Mesothelial cell of epicardium (in vitro differentiated cells): ENCODE data around the gene WFDC10B. TPM values are rescaled to one million over a fixed set of nuclear protein-coding genes. Genes with fewer than 3 reads are reported as not detected.
"Not testable (repeated sequence)": the region's sequence is repeated elsewhere in the genome, so short reads cannot be mapped to it uniquely, and the experiment has no call there.

Source experiments
- DNase-seq, 2 experiments: peaks; one replicate each; pipeline ENCODE4 v3.0.0; 2021; ENCODE audit warnings: low spot score in 2 of 2; ENCODE audit not compliant: unreplicated experiment in 2 of 2
- H3K27ac Mint-ChIP-seq: 2 replicates; pipeline ENCODE4 v1.8.0; 2021; ENCODE audit warnings: mixed read lengths
- H3K27me3 Mint-ChIP-seq: 2 replicates; pipeline ENCODE4 v1.8.0; 2021; ENCODE audit warnings: low read depth, mixed read lengths
- H3K36me3 Mint-ChIP-seq: 2 replicates; pipeline ENCODE4 v1.8.0; 2021; ENCODE audit warnings: mixed read lengths
- H3K4me1 Mint-ChIP-seq: 2 replicates; pipeline ENCODE4 v1.8.0; 2021; ENCODE audit warnings: mixed read lengths
- H3K4me3 Mint-ChIP-seq: 2 replicates; pipeline ENCODE4 v1.8.0; 2021; ENCODE audit warnings: mild to moderate bottlenecking, moderate library complexity, mixed read lengths
- H3K9me3 Mint-ChIP-seq: 2 replicates; pipeline ENCODE4 v1.8.0; 2021; ENCODE audit warnings: mixed read lengths
- CTCF ChIP-seq: fragments of 200-600 bp; sonication (generic); IDR thresholded peaks from one replicate; pipeline ENCODE4 v1.5.0; 2021; ENCODE audit warnings: antibody characterized with exemption; ENCODE audit not compliant: unreplicated experiment
- microRNA-seq: library from miRNA; unstranded; fragments of <30 nt; microRNA quantifications from one replicate; pipeline ENCODE4 v1.2.0, GENCODE V29; 2021; ENCODE audit warnings: inconsistent platforms, mixed read lengths
- total RNA-seq: library from RNA; stranded (reverse); gene quantifications from 3 replicates; pipeline ENCODE4 v1.2.1, GENCODE V29; 2021

The WFDC10B gene
- total RNA-seq, 1 donor from 2014 or later = not detected

- no peak for TF ChIP-seq CTCF
- H3K27me3 Mint-ChIP-seq = no peaks in the 10 kb centered on the region
- H3K36me3 Mint-ChIP-seq = no peaks in the 10 kb centered on the region
- H3K4me3 Mint-ChIP-seq = no peak overlapping the region
- H3K27ac Mint-ChIP-seq = no peak overlapping the region
- peaks cover 3% of the 10 kb centered on the region for H3K9me3 Mint-ChIP-seq
- no peaks in the 10 kb centered on the region for H3K4me1 Mint-ChIP-seq
- no peak for DNase-seq
Measured at GRCh38 chr20:45646875-45647274, 57.9 kb downstream of the WFDC10B start.

- not testable (repeated sequence) for H3K27ac Mint-ChIP-seq, DNase-seq, H3K9me3 Mint-ChIP-seq, H3K4me1 Mint-ChIP-seq, H3K4me3 Mint-ChIP-seq, H3K36me3 Mint-ChIP-seq, H3K27me3 Mint-ChIP-seq
Measured at GRCh38 chr20:45645869-45646268, 59.0 kb downstream of the WFDC10B start.

- H3K4me1 Mint-ChIP-seq, H3K9me3 Mint-ChIP-seq, H3K4me3 Mint-ChIP-seq, H3K36me3 Mint-ChIP-seq, H3K27me3 Mint-ChIP-seq, H3K27ac Mint-ChIP-seq, DNase-seq: not testable (repeated sequence)
Measured at GRCh38 chr20:45641076-45641475, 63.7 kb downstream of the WFDC10B start.

- no peak overlapping the region for H3K27ac Mint-ChIP-seq
- peaks cover 6% of the 10 kb centered on the region for H3K9me3 Mint-ChIP-seq
- TF ChIP-seq CTCF = no peak
- no peak for DNase-seq
- H3K36me3 Mint-ChIP-seq = no peaks in the 10 kb centered on the region
- peaks cover 9% of the 10 kb centered on the region for H3K27me3 Mint-ChIP-seq
- H3K4me3 Mint-ChIP-seq = no peak overlapping the region
- no peaks in the 10 kb centered on the region for H3K4me1 Mint-ChIP-seq
Measured at GRCh38 chr20:45639687-45640086, 65.1 kb downstream of the WFDC10B start.

GRCh38 chr20:45636513-45636912 is 68.3 kb downstream of the WFDC10B start:
- H3K4me3 Mint-ChIP-seq = no peak overlapping the region
- H3K27me3 Mint-ChIP-seq = peaks cover 20% of the 10 kb centered on the region
- no peak overlapping the region for H3K27ac Mint-ChIP-seq
- DNase-seq = no peak
- H3K9me3 Mint-ChIP-seq = peaks cover 6% of the 10 kb centered on the region
- H3K4me1 Mint-ChIP-seq = no peaks in the 10 kb centered on the region
- TF ChIP-seq CTCF = no peak
- no peaks in the 10 kb centered on the region for H3K36me3 Mint-ChIP-seq

Small RNA genes within 50 kb of the gene (microRNA-seq; reads per million reads assigned to microRNA genes)
- 1.5 reads per million for gene MIR3617

Other genes with a start within 250 kb of the WFDC10B start
- gene WFDC2, start 235.3 kb downstream of the WFDC10B start, total RNA-seq = 57.8 to 61.9 TPM (median 61.3 TPM) in 3 replicates
- gene SPINT3, start 189.4 kb downstream of the WFDC10B start, total RNA-seq = not detected in 3 replicates
- not detected in 3 replicates for gene WFDC6, start 165.5 kb downstream of the WFDC10B start, total RNA-seq
- not detected in 3 replicates for gene EPPIN, start 157.6 kb downstream of the WFDC10B start, total RNA-seq
- not detected in 3 replicates for gene WFDC8, start 125.7 kb downstream of the WFDC10B start, total RNA-seq
- not detected in 3 replicates for gene WFDC10A, start 75.3 kb downstream of the WFDC10B start, total RNA-seq
- gene WFDC9, start 73.7 kb downstream of the WFDC10B start, total RNA-seq = not detected in 3 replicates
- not detected in 3 replicates for gene WFDC11, start 34.8 kb downstream of the WFDC10B start, total RNA-seq
- not detected in 3 replicates for gene WFDC13, start 3.0 kb downstream of the WFDC10B start, total RNA-seq
- not detected in 3 replicates for gene SPINT4, start 17.3 kb upstream of the WFDC10B start, total RNA-seq
- gene WFDC3, start 86.9 kb upstream of the WFDC10B start, total RNA-seq = 0.45 TPM in 1 of 3 replicates, not detected in the others
- 25.9 to 28.9 TPM (median 26.5 TPM) in 3 replicates for gene DNTTIP1, start 86.9 kb upstream of the WFDC10B start, total RNA-seq
- 48.1 to 50.2 TPM (median 48.3 TPM) in 3 replicates for gene UBE2C, start 107.6 kb upstream of the WFDC10B start, total RNA-seq
- 0.54 to 0.79 TPM in 2 of 3 replicates, not detected in the other for gene TNNC2, start 122.3 kb upstream of the WFDC10B start, total RNA-seq
- gene SNX21, start 128.8 kb upstream of the WFDC10B start, total RNA-seq = 15.8 to 21.0 TPM (median 17.3 TPM) in 3 replicates
- gene ACOT8, start 152.4 kb upstream of the WFDC10B start, total RNA-seq = 19.8 to 20.9 TPM (median 20.6 TPM) in 3 replicates
- gene ZSWIM3, start 152.6 kb upstream of the WFDC10B start, total RNA-seq = 3.7 to 4.6 TPM (median 4.4 TPM) in 3 replicates
- gene ZSWIM1, start 176.2 kb upstream of the WFDC10B start, total RNA-seq = 12.0 to 12.8 TPM (median 12.6 TPM) in 3 replicates
- gene SPATA25, start 182.6 kb upstream of the WFDC10B start, total RNA-seq = 3.2 to 4.0 TPM (median 3.4 TPM) in 3 replicates
- gene NEURL2, start 186.2 kb upstream of the WFDC10B start, total RNA-seq = 7.2 to 8.3 TPM (median 8.1 TPM) in 3 replicates
- gene CTSA, start 186.3 kb upstream of the WFDC10B start, total RNA-seq = 74.4 to 86.7 TPM (median 78.8 TPM) in 3 replicates
- gene PLTP, start 207.1 kb upstream of the WFDC10B start, total RNA-seq = 54.6 to 58.1 TPM (median 55.5 TPM) in 3 replicates
- 43.7 to 45.2 TPM (median 44.4 TPM) in 3 replicates for gene PCIF1, start 229.7 kb upstream of the WFDC10B start, total RNA-seq